ENCODE measurements around the gene CSNK1G2. TPM values are rescaled to one million over a fixed set of nuclear protein-coding genes. Genes with fewer than 3 reads are reported as not detected.

Gene CSNK1G2
- total and polyA plus RNA-seq, 8 donors, result 20.7 to 69.4 (median 27.9) TPM

GRCh38 chr19:1969176-1970002 is 28.4 kb downstream of the CSNK1G2 start:
- FAIRE-seq (no peak), ATAC-seq (peak in 1 of 4 donors; percentile 14), DNase-seq (no peak)
- WGBS, 2 donors, result 93% methylated on average over 43 to 49 of the region's 49 CpGs
- Histone ChIP-seq H3K27ac (no peak overlapping the region), H3K27me3 (no peaks in the 10 kb centered on the region), H3K9me3 (no peaks in the 10 kb centered on the region), H3K4me1 (no peaks in the 10 kb centered on the region), H3K4me3 (no peak overlapping the region), H3K36me3 (peaks cover 0 to 3% (median 0%) of the 10 kb centered on the region in 3 donors)
- intact Hi-C loops (cut with DNase I), result no loop called here
- TF ChIP-seq, protein P1, sequence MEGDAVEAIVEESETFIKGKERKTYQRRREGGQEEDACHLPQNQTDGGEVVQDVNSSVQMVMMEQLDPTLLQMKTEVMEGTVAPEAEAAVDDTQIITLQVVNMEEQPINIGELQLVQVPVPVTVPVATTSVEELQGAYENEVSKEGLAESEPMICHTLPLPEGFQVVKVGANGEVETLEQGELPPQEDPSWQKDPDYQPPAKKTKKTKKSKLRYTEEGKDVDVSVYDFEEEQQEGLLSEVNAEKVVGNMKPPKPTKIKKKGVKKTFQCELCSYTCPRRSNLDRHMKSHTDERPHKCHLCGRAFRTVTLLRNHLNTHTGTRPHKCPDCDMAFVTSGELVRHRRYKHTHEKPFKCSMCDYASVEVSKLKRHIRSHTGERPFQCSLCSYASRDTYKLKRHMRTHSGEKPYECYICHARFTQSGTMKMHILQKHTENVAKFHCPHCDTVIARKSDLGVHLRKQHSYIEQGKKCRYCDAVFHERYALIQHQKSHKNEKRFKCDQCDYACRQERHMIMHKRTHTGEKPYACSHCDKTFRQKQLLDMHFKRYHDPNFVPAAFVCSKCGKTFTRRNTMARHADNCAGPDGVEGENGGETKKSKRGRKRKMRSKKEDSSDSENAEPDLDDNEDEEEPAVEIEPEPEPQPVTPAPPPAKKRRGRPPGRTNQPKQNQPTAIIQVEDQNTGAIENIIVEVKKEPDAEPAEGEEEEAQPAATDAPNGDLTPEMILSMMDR (IDR thresholded peaks at IDR 0.05), result no peak

DNA sequence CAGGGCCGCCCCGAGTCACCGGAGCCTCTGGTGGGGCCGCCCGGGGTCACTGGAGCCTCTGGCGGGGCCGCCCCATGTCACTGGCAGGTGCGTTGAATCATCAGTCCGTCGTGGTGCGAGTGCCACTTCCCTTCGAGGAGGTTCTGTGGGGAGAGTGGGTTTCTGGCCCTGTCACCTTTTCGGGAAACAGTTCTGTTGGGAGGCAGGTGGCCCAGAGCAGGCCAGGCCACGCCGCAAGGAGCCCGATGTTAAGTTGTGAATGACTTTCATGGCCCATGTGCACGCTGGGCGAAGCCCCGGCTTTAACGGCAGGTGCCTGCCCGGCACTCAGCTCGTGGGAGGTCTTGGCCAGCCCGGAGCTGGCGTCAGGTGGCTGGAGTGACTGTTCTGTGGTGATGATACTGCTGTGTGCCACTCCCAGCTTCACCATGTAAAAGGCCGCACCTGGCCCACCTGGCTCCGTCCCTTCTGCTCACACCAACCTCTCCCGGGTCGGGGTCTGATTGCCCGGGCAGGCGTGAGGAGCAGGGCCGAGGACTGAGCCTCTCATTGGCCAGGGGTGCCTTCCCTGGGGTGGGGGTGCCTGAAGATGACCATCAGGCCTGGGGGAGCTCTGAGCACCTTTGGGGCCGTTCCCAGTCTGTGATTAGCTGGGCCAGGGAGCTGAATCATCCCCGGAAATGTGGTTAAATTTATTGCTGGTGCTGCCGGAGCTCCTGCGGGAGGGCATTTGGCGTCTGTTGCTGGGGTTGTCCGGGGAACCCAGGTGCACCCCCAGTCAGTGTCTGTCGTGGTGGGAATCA is 29.2 kb downstream of the CSNK1G2 start:
- Histone ChIP-seq H3K9me3 (no peaks in the 10 kb centered on the region), H3K27me3 (no peaks in the 10 kb centered on the region), H3K4me1 (no peaks in the 10 kb centered on the region), H3K36me3 (peaks cover 0 to 3% (median 0%) of the 10 kb centered on the region in 3 donors), H3K27ac (no peak overlapping the region), H3K4me3 (no peak overlapping the region)
- FAIRE-seq (no peak), DNase-seq (no peak), ATAC-seq (no peak)
- 91 to 94% methylated on average over 38 of the region's 38 CpGs for WGBS, 2 donors
- intact Hi-C loops (cut with DNase I), result no loop called here
- TF ChIP-seq, protein P1 (IDR thresholded peaks at IDR 0.05), result no peak

- DNase-seq (no peak), ATAC-seq (no peak), FAIRE-seq (no peak)
- H3K4me3 ChIP-seq, result no peak overlapping the region
- no peaks in the 10 kb centered on the region for H3K27me3 ChIP-seq
- 93% methylated on average over 26 to 27 of the region's 27 CpGs for WGBS, 2 donors
- peaks cover 0 to 3% (median 0%) of the 10 kb centered on the region in 3 donors for H3K36me3 ChIP-seq
- no peak overlapping the region for H3K27ac ChIP-seq
- TF ChIP-seq, protein P1 (IDR thresholded peaks at IDR 0.05), result no peak
- H3K9me3 ChIP-seq, result no peaks in the 10 kb centered on the region
- H3K4me1 ChIP-seq, result no peaks in the 10 kb centered on the region
- intact Hi-C loops (cut with DNase I), result no loop called here
Measured at GRCh38 chr19:1970806-1971502, 30.0 kb downstream of the CSNK1G2 start.

GRCh38 chr19:1974381-1975161 is 33.6 kb downstream of the CSNK1G2 start:
- Histone ChIP-seq H3K4me1 (no peaks in the 10 kb centered on the region), H3K27ac (no peak overlapping the region), H3K4me3 (no peak overlapping the region), H3K27me3 (no peaks in the 10 kb centered on the region), H3K9me3 (no peaks in the 10 kb centered on the region), H3K36me3 (peaks cover 0 to 11% (median 4%) of the 10 kb centered on the region in 3 donors)
- FAIRE-seq (no peak), ATAC-seq (peak in 1 of 4 donors; percentile 19), DNase-seq (no peak)
- TF ChIP-seq, protein P1 (IDR thresholded peaks at IDR 0.05), result no peak
- intact Hi-C loops (cut with DNase I), result no loop called here
- 77 to 79% methylated on average over 26 to 28 of the region's 28 CpGs for WGBS, 2 donors
